GM19023 (cell line): ENCODE data around the gene RND1.
"Not testable (repeated sequence)": the region's sequence is repeated elsewhere in the genome, so short reads cannot be mapped to it uniquely, and the experiment has no call there.

ENCODE experiments used
- ATAC-seq: cut with Tn5 transposase; IDR thresholded peaks from one replicate; pipeline ENCODE4 v1.9.1; 2021; ENCODE audit warnings: mild to moderate bottlenecking, moderate library complexity; ENCODE audit not compliant: unreplicated experiment

Gene RND1

DNA sequence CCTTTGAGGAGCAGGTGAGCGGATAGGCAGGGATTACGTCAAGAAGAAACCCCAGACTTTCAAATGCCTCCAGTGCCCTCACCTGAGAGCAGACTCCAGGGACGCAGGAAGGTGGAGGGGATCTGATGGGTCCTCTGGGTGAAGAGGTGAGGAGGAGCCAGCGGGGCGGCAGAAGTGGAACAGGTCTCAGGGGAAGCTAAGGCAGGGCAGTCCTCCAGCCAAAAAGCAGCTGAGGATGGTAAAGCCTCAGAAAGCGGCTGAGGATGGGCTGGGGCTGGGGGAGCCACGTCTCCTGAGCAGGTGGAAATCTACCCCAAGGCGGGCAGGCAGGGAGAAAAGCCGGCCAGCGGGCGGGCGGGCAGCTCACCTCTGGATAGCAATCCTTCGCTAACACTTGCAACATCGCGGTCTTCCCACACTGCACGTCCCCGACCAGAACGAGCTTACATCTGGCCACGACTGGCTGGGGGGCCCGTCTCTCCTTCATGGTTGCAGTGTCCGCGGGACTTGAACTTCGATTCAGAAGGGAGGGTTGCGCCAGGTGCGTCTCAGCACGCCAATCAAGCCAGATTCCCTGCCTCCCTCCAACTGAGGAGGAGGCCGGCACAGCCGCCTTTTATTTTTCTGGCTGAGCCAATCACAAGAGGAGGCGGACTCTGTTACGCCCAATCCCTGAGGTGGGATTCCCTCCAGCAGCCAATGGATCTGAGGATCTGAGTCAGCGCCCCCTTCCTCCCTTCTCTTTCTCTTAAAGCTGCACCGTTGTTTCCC is at the start of gene RND1:
RND1 (minus strand) TSS at position 590 of the 771 bp plus-strand sequence; CDS start at position 487, 103 bp downstream.
- ATAC-seq: peak; percentile 91

DNA sequence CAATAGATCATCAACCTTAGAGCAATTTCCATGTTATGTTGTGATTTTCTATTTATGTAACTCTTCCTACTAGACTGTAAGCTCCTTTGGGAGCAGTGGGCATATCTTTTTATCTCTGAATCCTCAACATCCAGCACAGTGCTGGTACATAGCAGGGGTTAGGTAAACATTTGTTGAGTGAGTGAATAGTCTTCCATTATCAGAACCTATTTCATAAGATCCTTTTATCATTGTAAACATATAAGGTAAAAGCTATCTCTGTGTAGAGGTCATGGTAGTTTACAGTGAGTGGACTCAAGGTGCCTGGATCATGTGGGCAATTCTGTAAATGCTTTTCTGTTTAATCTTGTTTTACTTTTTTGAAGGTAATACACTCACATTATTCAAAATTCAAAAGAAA is 44.5 kb upstream of the RND1 start:
- no peak for ATAC-seq

DNA sequence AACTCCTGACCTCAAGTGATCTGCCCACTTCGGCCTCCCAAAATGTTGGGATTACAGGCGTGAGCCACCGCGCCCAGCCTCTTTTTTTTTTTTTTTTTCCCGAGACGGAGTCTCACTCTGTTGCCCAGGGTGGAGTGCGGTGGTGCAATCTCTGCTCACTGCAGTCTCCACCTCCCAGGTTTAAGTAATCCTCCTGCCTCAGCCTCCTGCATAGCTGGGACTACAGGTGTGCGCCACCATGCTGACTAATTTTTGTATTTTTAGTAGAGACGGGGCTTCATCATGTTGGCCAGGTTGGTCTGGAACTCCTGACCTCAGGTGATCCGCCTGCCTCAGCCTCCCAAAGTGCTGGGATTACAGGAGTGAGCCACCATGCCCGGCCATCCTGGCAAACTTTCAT is 44.0 kb upstream of the RND1 start:
- ATAC-seq: not testable (repeated sequence)

DNA sequence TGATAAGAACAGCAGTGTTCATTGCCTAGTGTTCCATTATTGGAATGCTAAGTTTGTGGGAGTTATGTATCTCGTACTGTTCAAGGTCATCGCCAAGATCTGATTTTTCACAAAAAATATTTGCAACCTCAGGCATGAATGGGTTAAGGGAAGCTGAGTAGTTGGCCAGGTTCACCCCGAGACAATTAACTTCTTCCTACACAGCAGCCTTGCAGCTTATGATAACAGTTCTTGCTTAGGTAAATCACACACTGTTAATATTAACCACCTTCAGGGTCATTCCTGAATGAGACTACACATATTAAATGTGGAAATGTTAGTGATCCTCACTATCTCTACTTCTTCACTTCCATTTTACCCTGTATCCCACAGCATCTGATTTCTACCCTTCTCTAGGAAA is 41.6 kb upstream of the RND1 start:
- ATAC-seq: no peak

DNA sequence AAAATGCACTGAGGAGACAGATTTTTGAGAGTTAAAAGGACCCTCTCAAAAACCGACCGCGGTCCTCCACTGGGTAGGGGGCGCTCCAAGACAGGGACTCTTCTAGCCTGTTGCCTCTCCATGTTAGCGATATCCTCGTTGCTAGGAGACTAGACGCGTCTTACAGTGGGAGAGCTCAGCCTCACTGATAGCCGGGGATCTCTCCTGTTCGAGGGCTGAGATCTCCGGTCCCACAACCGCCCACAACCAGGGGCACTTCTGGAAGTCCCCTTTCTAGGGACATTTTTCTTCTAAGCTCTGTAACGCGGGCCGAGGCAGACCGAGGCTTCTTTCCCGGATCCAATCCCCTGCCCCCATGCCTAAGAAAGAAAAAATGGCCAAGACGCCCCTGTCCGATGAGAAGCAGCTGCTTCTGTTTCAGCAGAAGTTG is 38.3 kb upstream of the RND1 start:
- ATAC-seq: no peak

DNA sequence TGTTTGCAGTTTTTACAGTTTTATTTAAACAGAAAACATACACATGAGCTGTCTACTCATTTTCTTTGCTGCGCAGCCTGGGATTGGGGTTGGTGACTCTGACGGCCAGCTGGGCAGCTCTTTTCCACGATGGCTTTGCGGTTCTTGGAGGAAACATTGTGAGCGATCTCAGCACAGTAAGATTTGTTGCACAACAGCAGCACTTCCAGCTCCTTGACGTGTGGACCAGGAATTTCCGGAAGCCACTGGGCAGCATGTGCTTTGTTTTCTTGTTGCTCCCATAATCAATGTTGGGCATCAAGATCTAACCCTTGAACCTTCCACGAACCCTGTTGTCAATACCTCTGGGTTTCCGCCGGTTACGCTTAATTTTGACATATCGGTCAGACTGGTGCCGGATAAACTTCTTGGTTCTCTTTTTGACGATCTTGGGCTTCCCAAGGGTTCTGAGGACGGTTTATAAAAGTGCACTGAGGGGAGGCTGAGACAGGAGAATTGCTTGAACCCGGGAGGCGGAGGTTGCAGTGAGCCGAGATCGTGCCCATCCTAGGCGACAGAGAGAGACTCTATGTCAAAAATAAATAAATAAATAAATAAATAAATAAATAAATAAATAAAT is 37.8 kb upstream of the RND1 start:
- ATAC-seq: no peak

DNA sequence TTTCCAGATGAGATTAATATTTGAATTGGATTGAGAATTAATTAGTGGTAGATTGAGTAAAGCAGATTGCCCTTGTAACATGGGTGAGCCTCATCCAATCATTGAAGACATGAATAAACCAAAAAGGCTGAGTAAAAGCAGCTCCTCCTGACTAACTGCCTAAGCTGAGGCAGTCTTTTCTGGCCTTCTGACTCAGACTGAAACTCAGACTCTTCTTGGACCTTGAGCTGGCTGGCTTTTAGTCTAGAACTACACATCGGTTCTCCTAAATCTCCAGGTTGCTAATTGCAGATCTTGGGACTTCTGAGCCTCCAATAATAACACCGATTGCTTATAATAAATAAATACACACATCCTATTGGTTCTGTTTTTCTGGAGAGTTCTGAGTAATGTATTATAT is 35.6 kb upstream of the RND1 start:
- ATAC-seq: peak; percentile 55

DNA sequence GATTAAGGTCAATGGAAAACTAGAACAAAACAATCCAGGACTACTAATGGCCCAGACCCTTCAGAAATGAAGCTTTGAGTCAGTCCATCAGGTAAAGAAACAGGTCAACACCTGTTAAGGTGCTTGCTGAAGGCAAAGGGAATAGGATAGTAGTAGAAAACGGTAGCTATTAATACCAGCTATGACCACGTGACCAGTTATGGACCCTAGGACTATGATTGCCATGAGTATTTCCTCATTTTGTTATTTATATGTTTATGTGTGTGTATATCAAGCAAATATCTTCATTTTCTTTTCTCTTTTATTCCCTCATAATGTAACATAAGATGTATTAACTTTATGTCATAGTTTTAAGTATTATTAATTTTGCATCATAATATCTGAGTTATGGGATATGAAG is 34.0 kb upstream of the RND1 start:
- no peak for ATAC-seq

DNA sequence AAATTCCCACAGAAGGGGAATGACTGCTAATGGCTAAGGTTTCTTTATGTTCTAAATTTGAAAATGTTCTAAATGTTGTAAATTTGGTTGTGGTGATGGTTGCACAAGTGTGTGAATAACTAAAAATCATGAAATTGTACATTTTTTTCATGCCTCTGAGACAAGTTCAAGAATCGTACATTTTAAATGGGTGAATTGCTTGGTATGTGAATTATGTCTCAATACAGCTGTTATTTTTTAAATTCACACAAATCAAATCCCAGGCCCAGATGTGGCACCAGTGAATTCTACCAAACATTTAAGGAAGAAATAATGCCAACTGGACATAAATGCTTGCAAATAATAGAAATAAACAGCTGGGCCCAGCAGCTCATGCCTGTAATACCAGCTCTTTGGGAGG is 28.6 kb upstream of the RND1 start:
- ATAC-seq: no peak

DNA sequence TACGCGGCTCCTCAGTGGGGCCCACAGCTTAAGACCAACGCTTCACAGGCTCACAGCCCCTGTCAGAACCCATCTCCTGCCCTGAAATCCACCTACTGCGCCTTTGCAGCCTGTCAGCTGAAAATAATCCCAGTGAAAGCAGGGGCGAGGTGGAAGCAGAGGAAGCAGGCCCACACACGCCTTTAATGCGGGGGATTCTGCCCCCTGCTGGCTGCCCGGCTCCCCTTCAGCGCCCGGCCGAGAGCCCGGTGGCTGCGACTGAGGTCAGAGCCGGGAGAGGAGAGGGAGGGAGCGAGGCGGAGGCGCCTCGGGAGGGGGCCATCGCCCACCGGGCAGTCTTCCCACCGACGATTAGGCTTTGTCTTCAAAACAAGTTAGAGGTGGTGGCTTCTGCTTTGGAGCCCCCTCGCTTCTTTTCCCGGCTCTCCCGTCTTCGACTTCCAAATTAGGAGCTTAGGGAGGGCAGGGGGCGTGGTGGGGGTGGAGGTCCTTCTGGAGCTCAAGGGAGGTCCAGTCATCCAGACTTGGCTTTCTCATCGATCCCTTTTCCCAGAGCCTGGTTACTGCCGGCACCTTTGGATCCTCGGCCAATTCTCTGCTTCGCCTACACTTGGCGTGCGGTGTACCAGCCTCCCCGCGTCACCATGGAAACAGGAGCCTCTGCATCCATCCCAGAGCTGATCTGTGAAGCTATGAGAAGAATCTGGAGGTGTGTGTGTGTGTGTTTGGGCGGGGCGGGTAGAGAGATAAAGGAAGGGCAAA is 25.2 kb upstream of the RND1 start:
- ATAC-seq: peak; percentile 66

DNA sequence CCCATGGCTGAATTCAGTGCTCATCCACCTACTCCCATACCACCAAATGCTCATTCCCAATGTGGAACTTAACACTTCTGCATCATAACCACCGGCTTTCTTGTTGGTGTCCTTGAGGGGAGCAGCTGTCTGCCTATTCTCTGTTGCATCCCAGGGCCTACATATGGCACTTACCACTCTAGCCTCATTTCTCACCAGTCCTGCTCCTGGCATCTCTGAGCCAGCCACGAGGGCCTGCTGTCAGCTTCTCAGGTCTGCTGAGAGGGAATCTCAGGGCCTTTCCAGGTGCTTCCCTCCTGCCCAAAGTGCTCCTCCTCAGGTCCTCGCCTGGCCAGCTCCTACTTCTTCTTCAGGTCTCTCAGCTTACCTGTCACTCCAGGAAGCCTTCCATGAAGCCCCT is 24.0 kb upstream of the RND1 start:
- no peak for ATAC-seq

DNA sequence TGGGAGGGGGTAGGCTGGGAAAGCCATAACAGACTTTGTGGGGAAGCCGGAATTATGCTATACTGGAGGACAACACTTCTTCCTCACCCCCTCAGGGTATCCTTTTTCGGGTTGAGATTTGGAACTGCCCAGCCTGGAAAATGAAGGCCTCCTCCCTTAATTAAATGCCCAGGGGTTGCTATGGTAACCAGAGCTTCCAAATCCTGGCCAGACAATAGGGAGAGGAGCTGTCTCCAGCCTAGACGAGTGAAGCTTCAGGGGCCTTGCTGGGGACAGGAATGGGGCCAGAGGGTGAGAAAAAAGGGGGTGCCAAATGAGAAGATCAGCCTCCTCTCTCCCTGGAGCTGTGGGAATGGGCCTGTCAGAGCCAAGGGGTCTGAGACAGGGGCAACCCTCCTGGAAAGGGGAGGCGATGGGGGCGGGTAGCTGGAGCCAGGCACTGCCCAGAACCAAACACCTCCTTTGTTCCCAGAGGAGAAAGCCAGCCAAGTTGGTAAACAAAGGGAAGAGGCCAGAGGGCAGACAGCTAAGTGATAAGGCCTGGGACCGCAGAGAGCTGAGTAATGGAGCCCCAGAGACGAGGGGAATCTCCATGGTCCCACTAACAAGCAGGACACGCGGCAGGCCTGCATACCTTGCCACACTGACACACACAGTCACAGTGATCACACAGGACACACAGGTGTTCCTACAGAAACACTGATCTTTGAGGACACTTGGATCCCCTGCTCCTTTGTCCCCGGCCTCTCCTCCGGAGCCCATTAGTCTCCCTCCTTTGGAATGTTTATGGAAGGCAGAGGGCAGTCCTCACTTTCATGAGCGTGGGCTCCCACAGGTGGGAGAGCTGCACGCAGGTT is 17.9 kb upstream of the RND1 start:
- ATAC-seq: no peak

DNA sequence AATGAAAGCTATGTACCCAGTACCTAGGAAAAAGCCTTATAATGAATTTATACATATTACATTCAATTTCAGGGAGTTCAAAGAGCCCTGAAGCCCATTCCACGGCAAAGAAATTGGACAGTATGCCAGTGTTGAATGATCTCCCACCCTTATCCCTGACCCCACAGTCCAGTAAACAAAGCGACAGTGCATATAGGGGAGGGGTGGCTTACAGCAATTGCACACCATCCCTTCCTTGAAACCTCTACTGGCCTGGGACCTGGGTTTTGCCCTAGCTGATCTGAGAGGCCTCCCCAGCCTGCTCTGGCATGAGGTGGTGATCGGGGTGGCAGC is 17.3 kb upstream of the RND1 start:
- no peak for ATAC-seq

DNA sequence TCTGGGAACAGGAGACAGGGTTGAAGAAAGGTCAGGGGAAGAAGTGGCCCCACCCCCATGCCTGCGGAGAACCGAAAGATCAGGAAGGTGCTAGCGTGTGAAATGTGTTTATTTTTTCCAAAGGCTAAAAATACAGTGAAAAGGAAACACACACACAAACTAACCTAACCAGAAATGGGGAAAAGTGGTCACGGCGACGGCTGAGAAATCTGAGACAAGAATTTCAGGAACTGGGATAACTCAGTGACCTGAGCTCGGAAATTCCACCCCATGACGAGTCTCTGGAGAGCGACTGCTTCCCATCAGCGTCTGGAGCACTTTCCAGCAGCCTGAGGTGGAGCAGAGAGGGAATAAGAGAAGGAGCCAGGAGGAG is 16.6 kb upstream of the RND1 start:
- no peak for ATAC-seq

DNA sequence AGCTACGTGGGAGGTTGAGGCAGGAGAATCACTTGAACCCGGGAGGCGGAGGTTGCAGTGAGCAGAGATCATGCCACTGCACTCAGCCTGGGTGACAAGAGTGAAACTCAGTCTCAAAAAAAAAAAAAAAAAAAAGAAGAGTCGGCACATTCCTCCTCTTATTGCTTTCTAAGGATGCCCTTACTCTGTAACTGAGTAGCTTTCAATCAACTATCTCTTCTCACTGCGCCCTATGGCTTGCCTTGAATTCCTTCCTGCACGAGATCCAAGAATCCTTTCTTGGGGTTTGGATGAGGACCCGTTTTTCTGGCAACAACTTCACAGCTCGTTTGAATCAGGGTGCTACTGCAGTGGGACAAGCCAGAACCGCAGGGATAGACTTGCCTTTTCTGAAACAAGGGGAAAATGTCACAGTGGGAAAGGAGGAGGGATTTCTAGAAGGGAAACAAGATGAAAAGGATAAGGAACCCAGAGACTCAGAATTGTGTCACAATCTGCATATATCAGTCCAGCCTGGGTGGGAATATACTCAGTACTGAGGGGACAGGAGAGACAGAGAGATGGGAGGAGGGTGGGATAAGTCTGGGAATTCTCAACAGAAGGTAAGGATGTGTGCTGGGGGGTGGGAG is 16.1 kb upstream of the RND1 start:
- no peak for ATAC-seq

DNA sequence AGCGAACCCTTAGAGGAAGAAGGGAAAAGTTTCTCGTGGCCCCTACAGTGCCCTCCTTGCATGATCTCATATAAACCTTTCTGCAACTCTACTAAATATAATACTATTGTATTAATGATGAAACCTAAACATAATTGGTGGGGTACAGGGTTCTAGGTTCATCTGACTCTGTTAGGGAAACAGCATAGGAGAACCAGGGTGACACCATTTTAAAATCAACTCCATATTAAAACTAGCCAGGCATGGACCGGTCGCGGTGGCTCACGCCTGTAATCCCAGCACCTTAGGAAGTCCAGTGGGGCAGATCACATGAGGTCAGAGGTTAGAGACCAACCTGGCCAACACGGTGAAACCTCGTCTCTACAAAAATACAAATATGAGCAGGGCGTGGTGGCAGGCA is 15.0 kb upstream of the RND1 start:
- no peak for ATAC-seq

DNA sequence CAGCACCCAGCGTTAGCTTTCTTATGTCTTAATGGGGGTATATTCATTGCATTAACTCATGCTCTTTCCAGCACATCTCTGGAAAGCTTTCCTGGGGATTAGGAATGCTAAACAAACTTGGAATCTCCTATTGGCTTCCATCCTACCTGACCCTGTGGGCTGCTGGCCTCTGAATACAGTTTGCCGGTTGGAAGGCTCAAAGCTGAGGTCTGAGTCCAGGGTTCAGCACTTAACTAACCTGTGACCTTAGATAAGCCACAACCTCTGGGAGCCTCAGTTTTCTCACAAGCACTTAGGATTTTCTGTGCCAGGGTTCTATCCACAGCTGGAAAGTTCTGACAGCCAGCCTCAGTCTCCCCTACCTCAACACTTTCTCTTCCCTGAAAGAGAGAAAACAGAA is 12.9 kb upstream of the RND1 start:
- ATAC-seq: no peak

DNA sequence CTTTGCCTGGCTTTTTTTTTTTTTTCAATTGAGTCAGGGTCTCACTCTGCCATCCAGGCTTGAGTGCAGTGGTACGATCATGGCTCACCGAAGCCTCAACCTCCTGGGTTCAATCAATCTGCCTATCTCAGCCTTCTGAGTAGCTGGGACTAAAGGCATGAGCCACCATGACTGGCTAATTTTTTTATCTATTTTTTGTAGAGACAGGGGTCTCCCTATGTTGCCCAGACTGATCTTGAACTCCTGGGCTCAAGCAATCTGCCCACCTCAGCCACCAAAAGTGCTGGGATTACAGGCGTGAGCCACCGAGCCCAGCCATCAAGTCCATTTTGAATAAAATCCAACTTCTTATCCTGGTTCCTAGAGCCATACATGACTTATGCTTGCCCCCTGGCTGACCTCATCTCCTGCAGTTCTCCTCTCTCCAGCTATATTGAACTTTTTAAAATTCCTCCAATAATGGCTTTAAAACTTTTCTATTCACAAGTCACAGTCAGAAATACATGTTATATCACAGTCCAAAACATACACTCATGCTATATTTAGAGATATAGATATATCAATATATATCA is 10.4 kb upstream of the RND1 start:
- no peak for ATAC-seq

DNA sequence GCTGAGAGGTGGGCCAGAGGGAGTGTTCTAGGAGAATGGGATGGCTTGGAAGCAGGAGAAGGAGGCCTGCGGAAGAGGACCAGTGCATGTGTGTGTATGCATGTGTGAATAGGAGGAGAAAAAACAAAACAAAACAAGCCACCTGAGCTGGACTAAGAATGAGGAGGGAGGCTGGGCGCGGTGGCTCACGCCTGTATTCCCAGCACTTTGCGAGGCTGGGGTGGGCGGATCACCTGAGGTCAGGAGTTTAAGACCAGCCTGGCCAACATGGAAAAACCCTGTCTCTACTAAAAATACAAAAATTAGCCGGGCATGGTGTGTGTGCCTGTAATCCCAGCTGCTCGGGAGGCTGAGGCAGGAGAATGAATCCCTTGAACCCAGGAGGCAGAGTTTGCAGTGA is 7.9 kb upstream of the RND1 start:
- ATAC-seq: not testable (repeated sequence)

DNA sequence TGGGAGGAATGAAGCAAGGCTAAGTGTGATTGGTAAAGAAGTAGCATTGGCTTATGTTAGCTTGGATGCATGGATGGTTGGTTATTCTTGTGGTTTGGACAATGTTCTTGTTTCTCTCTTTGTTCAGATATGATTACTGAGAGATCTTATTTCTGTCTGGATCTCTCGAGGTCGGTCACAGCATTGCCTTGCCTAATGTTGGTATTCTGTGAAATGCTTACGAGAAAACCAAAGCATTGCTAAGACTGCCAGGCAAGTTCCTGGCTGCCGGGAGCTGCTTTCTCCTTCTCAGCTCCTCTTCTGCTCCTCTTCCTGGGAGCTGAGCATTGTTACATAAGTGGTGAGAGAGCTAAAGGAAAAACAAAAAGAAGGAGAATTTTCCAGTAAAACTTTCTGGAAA is 7.4 kb upstream of the RND1 start:
- ATAC-seq: no peak
